Stimulated activated CD8-positive, alpha-beta memory T cell treated with anti-CD3 and anti-CD28 coated beads, Interleukin-12 subunit alpha, Interleukin-12 subunit beta, amount 100 ng/mL, for 4 hours (primary cell): ENCODE measurements around the gene GOSR1.
A peak's percentile ranks its signal among the peaks of the same experiment; 100 is the strongest.
"Not testable (repeated sequence)": the region's sequence is repeated elsewhere in the genome, so short reads cannot be mapped to it uniquely, and the experiment has no call there.

ENCODE experiments used
- DNase-seq: peaks from one replicate; pipeline ENCODE4 v3.0.0-alpha.2; 2020; ENCODE audit warnings: low read depth

Gene GOSR1

GRCh38 chr17:30477083-30477773, at the start of gene GOSR1:
GOSR1 (plus strand) TSS chr17:30477408; CDS start chr17:30477434, 26 bp downstream.
- peak; percentile 79 for DNase-seq

- no peak for DNase-seq
These were observed 49.6 kb upstream of the GOSR1 start for GRCh38 chr17:30427611-30428010.

DNA sequence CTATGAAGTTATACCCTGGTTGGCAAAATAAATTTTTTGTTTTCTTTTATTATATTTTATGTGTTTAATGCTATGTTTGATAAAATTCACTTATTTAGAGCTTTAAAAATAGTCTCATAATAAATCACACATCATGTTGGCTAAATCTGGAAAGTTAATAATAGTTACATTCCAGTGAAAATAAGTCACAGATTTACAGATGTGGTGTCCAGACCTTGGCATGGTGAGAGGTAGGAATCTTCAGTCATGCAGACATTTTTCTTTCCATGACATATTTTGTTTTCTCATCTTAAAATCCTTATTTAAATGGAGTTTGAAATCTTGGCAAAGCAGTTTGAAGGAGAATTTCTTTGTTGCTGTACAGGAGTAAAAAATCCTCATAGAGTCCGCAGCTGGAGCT, 48.1 kb upstream of the GOSR1 start:
- DNase-seq, result no peak

- no peak for DNase-seq
These were observed 43.7 kb upstream of the GOSR1 start for GRCh38 chr17:30433514-30433913.

GRCh38 chr17:30436729-30437128, 40.5 kb upstream of the GOSR1 start:
- DNase-seq, result no peak

- DNase-seq, result no peak
These were observed 33.5 kb upstream of the GOSR1 start for GRCh38 chr17:30443721-30444120.

DNA sequence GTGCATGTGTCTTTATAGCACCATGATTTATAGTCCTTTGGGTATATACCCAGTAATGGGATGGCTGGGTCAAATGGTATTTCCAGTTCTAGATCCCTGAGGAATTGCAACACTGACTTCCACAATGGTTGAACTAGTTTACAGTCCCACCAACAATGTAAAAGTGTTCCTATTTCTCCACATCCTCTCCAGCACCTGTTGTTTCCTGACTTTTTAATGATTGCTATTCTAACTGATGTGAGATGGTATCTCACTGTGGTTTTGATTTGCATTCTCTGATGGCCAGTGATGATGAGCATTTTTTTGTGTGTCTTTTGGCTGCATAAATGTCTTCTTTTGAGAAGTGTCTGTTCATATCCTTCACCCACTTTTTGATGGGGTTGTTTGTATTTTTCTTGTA, 30.6 kb upstream of the GOSR1 start:
- not testable (repeated sequence) for DNase-seq

GRCh38 chr17:30449480-30449879, 27.7 kb upstream of the GOSR1 start:
- no peak for DNase-seq

GRCh38 chr17:30450125-30451027, 26.8 kb upstream of the GOSR1 start:
- no peak for DNase-seq

- no peak for DNase-seq
These were observed 22.6 kb upstream of the GOSR1 start for GRCh38 chr17:30454635-30455034.

GRCh38 chr17:30458371-30458770, 18.8 kb upstream of the GOSR1 start:
- DNase-seq, result no peak

GRCh38 chr17:30458797-30459413, 18.3 kb upstream of the GOSR1 start:
- not testable (repeated sequence) for DNase-seq

DNA sequence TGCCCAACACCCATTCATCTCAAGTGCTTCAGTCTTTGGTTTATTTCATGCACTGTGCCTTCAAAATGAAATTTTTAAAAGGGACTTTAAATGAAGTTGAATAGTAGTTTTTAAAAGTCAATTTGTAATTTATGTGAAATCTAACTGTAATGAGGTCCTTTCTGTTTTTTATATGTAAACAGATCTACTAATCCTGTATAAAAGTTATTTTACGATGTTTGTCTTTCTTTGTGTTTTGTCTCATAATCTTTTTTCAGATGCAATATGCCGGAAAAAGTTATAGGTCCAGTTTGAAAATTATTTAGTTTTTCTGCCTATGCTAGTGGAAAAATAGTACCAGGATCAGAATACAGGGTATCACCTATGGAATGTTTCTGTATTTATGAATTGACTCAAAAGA, 8.7 kb upstream of the GOSR1 start:
- no peak for DNase-seq

DNA sequence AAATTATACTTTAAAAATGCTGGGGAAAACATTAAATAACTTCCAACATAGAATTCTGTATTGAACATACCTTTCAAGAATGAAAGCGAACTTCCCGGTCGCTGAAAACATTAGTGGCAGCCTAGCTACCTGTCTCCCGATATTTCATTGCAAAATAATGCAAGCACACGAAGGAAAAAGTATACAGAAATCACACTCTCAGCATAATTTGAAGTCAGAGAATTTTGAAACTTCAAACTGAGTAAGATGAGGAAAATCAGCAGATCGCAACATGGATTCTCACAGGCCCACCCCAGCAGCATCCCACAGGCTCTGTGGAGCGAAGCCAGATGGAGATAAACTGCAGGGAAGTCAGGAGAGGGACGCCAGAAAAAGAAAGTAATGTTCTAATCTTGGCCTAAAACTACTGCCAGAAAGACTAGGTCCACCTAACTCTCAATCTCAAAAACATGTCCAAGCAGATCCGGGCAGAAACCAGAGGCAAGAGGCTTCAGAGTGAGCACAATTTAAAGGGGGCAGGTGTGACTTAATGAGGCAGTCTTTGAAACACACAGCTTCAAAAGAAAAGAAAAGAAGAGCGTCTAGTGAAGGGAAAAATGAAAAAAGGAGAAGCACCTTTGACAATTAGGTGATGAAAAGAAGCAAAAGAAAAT, 4.8 kb upstream of the GOSR1 start:
- no peak for DNase-seq

DNA sequence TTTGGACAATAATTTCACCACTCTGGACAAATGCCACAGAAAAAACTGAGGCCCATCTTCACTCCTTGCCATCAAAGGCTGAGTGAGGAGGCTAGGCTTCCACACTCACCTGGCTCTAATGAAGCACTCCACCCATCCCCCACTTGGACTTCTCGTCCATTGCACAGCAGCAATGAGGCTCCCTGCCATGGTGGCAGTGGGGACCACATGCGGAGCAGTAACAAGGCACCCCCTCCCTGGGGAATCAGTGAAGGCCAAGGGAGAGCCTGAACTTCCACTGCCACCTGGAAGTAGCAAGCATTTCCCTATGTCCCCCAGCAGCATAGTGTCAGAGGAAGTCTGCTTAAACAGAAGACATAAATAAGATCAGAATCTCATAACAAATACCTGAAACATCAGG, 2.0 kb upstream of the GOSR1 start:
- no peak for DNase-seq

DNA sequence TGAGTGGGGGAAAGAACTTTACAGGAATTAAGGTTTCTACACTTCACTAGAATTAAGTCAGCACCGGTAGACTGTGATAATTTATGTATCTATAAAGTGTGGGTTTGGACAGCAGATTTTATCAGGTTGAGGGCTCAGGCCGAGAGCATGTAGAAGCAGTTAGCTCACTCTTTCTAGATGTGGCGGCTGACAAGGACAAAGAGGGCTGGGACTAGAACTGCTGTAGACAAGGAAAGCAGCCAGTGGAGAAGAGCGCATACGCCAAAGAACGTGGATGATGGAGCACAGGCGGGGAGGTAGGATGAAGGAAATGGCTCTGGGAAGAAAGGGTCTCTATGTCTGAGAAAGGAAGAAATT, 504 bp upstream of the GOSR1 start:
- peak; percentile 3 for DNase-seq

GRCh38 chr17:30477774-30478115, 537 bp downstream of the GOSR1 start:
- no peak for DNase-seq

GRCh38 chr17:30482555-30482954, 5.3 kb downstream of the GOSR1 start:
- DNase-seq, result no peak

DNA sequence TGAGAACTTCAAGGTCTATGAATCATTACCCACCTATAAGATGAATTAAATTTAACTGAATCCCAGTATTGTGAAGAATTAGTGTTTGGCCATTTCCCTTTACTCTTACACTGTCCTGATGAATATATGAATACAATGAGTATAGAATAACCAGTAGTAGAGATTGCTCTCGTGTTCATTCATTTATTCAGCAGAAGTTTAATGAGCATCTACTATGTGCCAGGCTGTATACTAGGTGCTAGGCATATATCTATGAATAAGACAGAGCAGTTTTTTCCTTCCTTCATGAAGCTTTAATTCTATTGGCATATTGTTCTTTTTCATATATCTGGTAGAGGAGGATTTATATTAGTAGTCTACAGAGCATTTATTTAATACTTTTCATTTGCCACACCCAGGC, 6.0 kb downstream of the GOSR1 start:
- no peak for DNase-seq

- DNase-seq, result no peak
These were observed 16.6 kb downstream of the GOSR1 start for GRCh38 chr17:30493780-30494179.

GRCh38 chr17:30495586-30495985, 18.4 kb downstream of the GOSR1 start:
- DNase-seq, result no peak

DNA sequence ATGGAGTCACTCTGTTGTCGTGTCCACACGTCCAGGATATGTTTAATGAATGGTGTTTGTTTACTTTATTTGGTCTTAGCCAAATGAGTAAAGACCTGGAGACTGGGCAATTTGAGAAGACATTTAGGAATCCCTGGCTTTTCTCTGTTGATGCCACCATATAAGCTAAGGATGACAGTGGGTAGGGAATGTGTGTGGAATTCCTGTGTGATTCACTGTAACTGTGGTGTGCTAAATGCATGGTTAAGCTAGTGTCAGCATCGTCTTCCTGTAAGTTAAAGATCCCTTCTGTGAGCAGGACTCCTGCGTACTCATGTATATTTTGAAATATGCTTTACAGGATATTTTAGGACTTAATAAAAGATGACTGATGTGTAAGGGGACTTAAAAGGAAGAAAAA, 26.4 kb downstream of the GOSR1 start:
- no peak for DNase-seq
